ENCODE results near the gene KCNQ2. TPM values are rescaled to one million over a fixed set of nuclear protein-coding genes. Genes with fewer than 3 reads are reported as not detected.

Gene KCNQ2
- total and polyA plus RNA-seq, 12 donors, result 0.69 to 81.6 (median 10.3) TPM; not detected in 3

GRCh38 chr20:63361519-63362435, 110.7 kb downstream of the KCNQ2 start:
- intact Hi-C loops (cut with DNase I), result no loop called here
- H3K4me1 ChIP-seq (replicated peaks in 1 of 2), result no peaks in the 10 kb centered on the region
- TF ChIP-seq CTCF (IDR thresholded peaks at IDR 0.05), result no peak
- WGBS, 4 donors, result 10 to 43% (median 14%) methylated on average over 7 to 50 of the region's 50 CpGs
- peaks cover 36% of the 10 kb centered on the region for H3K27me3 ChIP-seq
- DNase-seq, result no peak
- no peaks in the 10 kb centered on the region for H3K36me3 ChIP-seq (replicated peaks in 1 of 2)
- no peaks in the 10 kb centered on the region for H3K9me3 ChIP-seq (replicated peaks in 1 of 3)
- H3K4me3 ChIP-seq, result no peak overlapping the region
- no peak overlapping the region for H3K27ac ChIP-seq

GRCh38 chr20:63360850-63361518, 111.5 kb downstream of the KCNQ2 start, which contains the start of gene CHRNA4:
Gene CHRNA4 (minus strand): TSS chr20:63361349. CDS start chr20:63361165, 184 bp downstream.
- intact Hi-C loops (cut with DNase I), result no loop called here
- no peaks in the 10 kb centered on the region for H3K9me3 ChIP-seq (replicated peaks in 1 of 3)
- no peak for TF ChIP-seq CTCF (IDR thresholded peaks at IDR 0.05)
- no peaks in the 10 kb centered on the region for H3K36me3 ChIP-seq (replicated peaks in 1 of 2)
- peaks cover 36% of the 10 kb centered on the region for H3K27me3 ChIP-seq
- no peak within 1 kb of the TSS for H3K27ac ChIP-seq
- no peaks in the 10 kb centered on the region for H3K4me1 ChIP-seq (replicated peaks in 1 of 2)
- no peak within 1 kb of the TSS for H3K4me3 ChIP-seq
- DNase-seq, result no peak
- 2 to 3% (median 2%) methylated on average over 9 to 77 of the region's 79 CpGs; no CpG with 5 or more reads in 1 of the 4 donors for WGBS, 4 donors

GRCh38 chr20:63359937-63360849, 112.3 kb downstream of the KCNQ2 start:
- TF ChIP-seq POLR2A (IDR thresholded peaks at IDR 0.05), result no peak
- no peak for DNase-seq
- Histone ChIP-seq H3K36me3 (replicated peaks in 1 of 2) (no peaks in the 10 kb centered on the region), H3K4me1 (replicated peaks in 1 of 2) (no peaks in the 10 kb centered on the region), H3K4me3 (no peak overlapping the region), H3K9me3 (replicated peaks in 1 of 3) (no peaks in the 10 kb centered on the region), H3K27ac (no peak overlapping the region), H3K27me3 (peaks cover 36% of the 10 kb centered on the region)
- WGBS, 4 donors, result 28 to 50% (median 39%) methylated on average over 9 to 38 of the region's 38 CpGs
- intact Hi-C loops (cut with DNase I), result no loop called here

GRCh38 chr20:63359164-63359934, 113.1 kb downstream of the KCNQ2 start:
- no peak overlapping the region for H3K4me3 ChIP-seq
- 84 to 87% (median 87%) methylated on average over 10 to 42 of the region's 42 CpGs for WGBS, 4 donors
- H3K36me3 ChIP-seq (replicated peaks in 1 of 2), result no peaks in the 10 kb centered on the region
- no peak overlapping the region for H3K27ac ChIP-seq
- no peak for TF ChIP-seq CTCF (IDR thresholded peaks at IDR 0.05)
- no peak for TF ChIP-seq POLR2A (IDR thresholded peaks at IDR 0.05)
- DNase-seq, result no peak
- intact Hi-C loops (cut with DNase I), result no loop called here
- no peaks in the 10 kb centered on the region for H3K9me3 ChIP-seq (replicated peaks in 1 of 3)
- H3K4me1 ChIP-seq (replicated peaks in 1 of 2), result no peaks in the 10 kb centered on the region
- peaks cover 36% of the 10 kb centered on the region for H3K27me3 ChIP-seq

Measured in adrenal gland (tissue), 12 donors.